ENCODE measurements around the gene MC1R. TPM values are rescaled to one million over a fixed set of nuclear protein-coding genes. Genes with fewer than 3 reads are reported as not detected.
A peak's percentile ranks its signal among the peaks of the same experiment; 100 is the strongest.
"Not testable (repeated sequence)": the region's sequence is repeated elsewhere in the genome, so short reads cannot be mapped to it uniquely, and the experiment has no call there.

Gene MC1R
- total RNA-seq, 4 donors from 2014 or later, result 0.77 to 6.2 (median 5.4) TPM

DNA sequence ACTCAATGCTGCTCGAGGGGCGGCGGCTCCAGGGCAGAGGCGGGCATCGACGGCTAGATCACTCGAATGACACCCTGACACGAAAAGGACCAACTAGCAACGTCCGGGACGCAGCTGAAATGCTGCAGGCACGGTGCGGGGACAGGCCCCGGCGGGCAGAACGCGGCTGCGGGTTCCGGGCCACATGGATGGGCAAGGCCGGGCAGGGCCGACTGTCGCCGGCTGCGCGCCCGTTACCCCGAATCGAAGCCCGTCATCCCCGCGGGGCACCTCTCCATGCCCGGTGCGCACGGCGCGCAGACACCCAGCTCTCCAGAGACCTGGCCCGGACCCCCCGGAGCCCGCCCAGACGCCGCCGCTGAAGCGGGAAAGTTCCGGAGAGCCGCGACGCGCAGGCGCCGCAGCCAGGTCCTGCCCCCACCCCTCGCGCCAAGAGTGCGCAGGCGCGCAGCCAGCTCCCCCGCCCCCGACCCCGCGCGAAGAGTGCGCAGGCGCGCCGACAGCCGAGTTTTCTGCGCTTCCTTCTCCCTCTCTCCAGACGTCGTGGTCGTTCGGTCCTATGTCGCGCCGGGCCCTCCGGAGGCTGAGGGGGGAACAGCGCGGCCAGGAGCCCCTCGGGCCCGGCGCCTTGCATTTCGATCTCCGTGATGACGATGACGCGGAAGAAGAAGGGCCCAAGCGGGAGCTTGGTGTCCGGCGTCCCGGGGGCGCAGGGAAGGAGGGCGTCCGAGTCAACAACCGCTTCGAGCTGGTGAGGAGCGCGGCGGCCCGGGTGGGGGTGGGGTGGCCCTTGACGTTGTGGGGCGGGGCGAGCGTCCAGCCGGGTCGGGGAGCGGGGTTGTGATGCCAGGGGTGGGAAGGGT is 45.3 kb upstream of the MC1R start, which contains the start of gene TCF25:
TSS of gene TCF25 (plus strand) at position 484 of the 863 bp plus-strand sequence. CDS start at position 560, 76 bp downstream.
- H3K4me1 ChIP-seq, result peaks cover 0 to 12% of the 10 kb centered on the region in 2 donors
- no peaks in the 10 kb centered on the region for H3K27me3 ChIP-seq
- H3K36me3 ChIP-seq, result no peaks in the 10 kb centered on the region
- H3K9me3 ChIP-seq, result no peaks in the 10 kb centered on the region
- TF ChIP-seq, protein P1, sequence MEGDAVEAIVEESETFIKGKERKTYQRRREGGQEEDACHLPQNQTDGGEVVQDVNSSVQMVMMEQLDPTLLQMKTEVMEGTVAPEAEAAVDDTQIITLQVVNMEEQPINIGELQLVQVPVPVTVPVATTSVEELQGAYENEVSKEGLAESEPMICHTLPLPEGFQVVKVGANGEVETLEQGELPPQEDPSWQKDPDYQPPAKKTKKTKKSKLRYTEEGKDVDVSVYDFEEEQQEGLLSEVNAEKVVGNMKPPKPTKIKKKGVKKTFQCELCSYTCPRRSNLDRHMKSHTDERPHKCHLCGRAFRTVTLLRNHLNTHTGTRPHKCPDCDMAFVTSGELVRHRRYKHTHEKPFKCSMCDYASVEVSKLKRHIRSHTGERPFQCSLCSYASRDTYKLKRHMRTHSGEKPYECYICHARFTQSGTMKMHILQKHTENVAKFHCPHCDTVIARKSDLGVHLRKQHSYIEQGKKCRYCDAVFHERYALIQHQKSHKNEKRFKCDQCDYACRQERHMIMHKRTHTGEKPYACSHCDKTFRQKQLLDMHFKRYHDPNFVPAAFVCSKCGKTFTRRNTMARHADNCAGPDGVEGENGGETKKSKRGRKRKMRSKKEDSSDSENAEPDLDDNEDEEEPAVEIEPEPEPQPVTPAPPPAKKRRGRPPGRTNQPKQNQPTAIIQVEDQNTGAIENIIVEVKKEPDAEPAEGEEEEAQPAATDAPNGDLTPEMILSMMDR (IDR thresholded peaks at IDR 0.05), result no peak
- TF ChIP-seq POLR2A (IDR thresholded peaks at IDR 0.05), result peak; percentile 83 to 89
- peak; percentile 75 to 86 for DNase-seq
- peak within 1 kb of the TSS; percentile 88 to 100 for H3K4me3 ChIP-seq
- intact Hi-C loops (cut with DNase I; ENCODE audit: low total_unique reads), result no loop called here
- peak within 1 kb of the TSS; percentile 100 for H3K27ac ChIP-seq

DNA sequence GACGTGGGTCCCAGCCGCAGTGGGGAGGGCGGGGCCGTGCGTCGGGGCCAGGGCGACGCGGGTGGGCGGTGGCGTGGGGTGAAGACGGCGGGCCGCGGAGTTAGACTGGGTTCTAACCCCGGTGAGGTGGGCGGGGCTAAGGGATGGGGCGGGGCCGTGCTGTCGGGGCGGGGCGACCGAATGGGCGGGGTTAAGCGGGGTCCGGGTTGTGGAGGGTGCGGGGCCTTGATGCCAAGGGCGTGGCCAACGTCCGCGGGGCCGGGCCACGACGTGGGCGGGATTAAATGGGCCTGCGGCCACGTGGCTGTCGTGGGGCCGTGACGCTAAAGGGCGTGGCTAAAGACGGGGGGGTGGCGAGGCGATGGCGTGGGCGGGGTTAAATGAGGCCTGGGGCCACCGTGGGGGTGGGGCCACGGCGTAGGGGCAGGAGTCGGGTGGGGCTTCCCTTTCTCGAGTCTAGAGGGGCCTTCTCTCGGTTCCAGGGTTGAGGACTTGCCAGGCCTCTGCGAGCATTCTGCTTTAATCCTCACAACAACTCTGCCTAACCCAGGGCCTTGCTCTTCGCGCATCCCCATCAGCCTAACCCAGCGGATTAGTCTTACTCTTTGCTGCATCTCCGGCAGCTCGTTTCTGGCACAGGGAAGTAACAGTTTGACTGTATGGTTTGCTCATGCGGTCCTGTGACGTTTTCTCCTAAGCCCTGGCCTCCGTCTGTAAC is 44.5 kb upstream of the MC1R start:
- intact Hi-C loops (cut with DNase I; ENCODE audit: low total_unique reads), result no loop called here
- TF ChIP-seq, protein P1 (IDR thresholded peaks at IDR 0.05), result no peak
- peak; percentile 95 to 97 for DNase-seq

DNA sequence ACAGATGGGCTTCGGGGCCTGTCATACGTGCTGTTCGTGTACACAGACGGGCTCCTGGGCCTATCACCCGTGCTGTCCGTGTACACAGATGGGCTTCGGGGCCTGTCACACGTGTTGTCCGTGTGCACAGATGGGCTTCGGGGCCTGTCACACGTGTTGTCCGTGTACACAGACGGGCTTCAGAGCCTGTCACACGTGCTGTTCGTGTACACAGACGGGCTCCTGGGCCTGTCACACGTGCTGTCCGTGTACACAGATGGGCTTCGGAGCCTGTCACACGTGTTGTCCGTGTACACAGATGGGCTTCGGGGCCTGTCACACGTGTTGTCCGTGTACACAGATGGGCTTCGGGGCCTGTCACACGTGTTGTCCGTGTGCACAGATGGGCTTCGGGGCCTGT is 39.5 kb upstream of the MC1R start:
- H3K9me3 ChIP-seq; H3K4me3 ChIP-seq; H3K27ac ChIP-seq; H3K4me1 ChIP-seq; DNase-seq; H3K36me3 ChIP-seq; H3K27me3 ChIP-seq; intact Hi-C loops (cut with DNase I; ENCODE audit: low total_unique reads): not testable (repeated sequence)

More for the DNA sequence above, 44.5 kb upstream of the MC1R start:
- peak overlapping the region; percentile 100 for H3K27ac ChIP-seq
- peaks cover 0 to 12% of the 10 kb centered on the region in 2 donors for H3K4me1 ChIP-seq
- H3K36me3 ChIP-seq, result no peaks in the 10 kb centered on the region
- no peaks in the 10 kb centered on the region for H3K27me3 ChIP-seq
- peak overlapping the region; percentile 88 to 100 for H3K4me3 ChIP-seq
- H3K9me3 ChIP-seq, result no peaks in the 10 kb centered on the region

DNA sequence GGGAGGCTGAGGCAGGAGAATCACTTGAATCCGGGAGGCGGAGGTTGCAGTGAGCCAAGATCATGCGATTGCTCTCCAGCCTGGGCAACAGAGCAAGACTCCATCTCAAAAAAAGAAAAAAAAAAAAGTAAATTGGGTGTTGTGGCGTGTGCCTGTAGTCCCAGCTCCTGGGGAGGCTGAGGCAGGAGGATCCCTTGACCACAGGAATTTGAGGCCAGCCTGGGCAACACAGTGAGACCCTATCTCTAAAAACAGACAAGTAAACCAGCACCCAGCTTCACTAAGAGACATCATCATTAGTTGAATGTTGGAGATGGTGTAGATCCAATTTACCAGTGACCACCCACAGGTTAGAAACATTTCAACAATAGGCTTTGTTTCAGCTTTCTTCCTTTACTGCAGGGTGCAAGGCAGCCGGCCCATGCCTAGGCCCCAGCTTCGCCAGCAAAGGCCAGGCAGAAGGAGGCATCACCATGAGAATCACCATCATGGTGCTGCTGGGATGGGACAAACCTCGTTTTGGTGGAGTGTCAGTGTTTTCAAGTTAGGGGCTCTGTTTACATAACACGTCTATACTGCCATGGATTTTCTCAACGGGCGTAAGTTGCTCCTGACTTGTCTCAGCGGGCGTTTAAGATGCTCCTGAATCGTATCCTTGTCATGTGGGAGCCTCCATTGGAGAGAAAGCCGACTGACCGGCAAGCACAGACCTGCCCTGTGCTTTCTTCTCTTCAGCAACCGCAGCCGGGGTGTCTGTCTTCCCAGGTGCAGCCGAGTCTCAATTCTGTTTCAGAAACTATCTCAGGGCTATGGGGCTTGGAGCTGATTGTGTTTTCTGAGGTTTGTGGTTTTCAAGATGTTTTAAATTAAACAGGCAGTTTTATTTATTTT is 37.9 kb upstream of the MC1R start:
- Histone ChIP-seq H3K4me1 (no peaks in the 10 kb centered on the region), H3K9me3 (no peaks in the 10 kb centered on the region), H3K4me3 (no peak overlapping the region), H3K27me3 (no peaks in the 10 kb centered on the region), H3K36me3 (no peaks in the 10 kb centered on the region), H3K27ac (no peak overlapping the region)
- DNase-seq, result no peak
- TF ChIP-seq, protein P1 (IDR thresholded peaks at IDR 0.05), result no peak
- TF ChIP-seq POLR2A (IDR thresholded peaks at IDR 0.05), result no peak
- intact Hi-C loops (cut with DNase I; ENCODE audit: low total_unique reads), result no loop called here

DNA sequence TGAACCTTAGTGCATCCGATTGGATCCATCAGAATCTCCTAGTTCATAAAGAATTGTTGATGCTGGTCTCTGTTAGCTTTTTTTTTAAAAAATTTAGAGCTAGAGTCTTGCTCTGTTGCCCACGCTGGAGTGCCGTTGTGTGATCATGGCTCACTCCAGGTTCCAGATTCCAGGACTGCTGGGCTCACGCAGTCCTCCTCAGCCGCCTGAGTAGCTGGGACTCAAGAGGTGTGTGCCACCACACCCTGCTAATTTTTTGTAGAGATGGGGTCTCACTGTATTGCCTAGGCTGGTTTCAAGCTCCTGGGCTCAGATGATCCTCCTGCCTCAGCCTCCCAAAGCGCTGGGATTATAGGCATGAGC is 37.3 kb upstream of the MC1R start:
- no peaks in the 10 kb centered on the region for H3K36me3 ChIP-seq

More for the DNA sequence above, 37.3 kb upstream of the MC1R start:
- no peak overlapping the region for H3K27ac ChIP-seq
- H3K4me3 ChIP-seq, result no peak overlapping the region
- no peak for DNase-seq
- H3K4me1 ChIP-seq, result no peaks in the 10 kb centered on the region
- H3K27me3 ChIP-seq, result no peaks in the 10 kb centered on the region
- intact Hi-C loops (cut with DNase I; ENCODE audit: low total_unique reads), result no loop called here
- no peaks in the 10 kb centered on the region for H3K9me3 ChIP-seq
- TF ChIP-seq, protein P1 (IDR thresholded peaks at IDR 0.05), result no peak
- no peak for TF ChIP-seq POLR2A (IDR thresholded peaks at IDR 0.05)

Measured in uterus (tissue), 4 donors.